Activated gamma-delta T cell treated with Interleukin-2 at 50 U/mL for 16 hours (primary cell): ENCODE measurements around the gene GALNT18.

Experiments
- DNase-seq: peaks from one replicate; pipeline ENCODE4 v3.0.0-alpha.2; 2020

The GALNT18 gene

GRCh38 chr11:11253497-11253896, 368.3 kb downstream of the GALNT18 start:
- DNase-seq = no peak

- no peak for DNase-seq
Observed at GRCh38 chr11:11252403-11252802, 369.4 kb downstream of the GALNT18 start.

- no peak for DNase-seq
Observed at GRCh38 chr11:11251394-11251970, 370.3 kb downstream of the GALNT18 start.

GRCh38 chr11:11250470-11250869, 371.3 kb downstream of the GALNT18 start:
- no peak for DNase-seq

- no peak for DNase-seq
Observed at GRCh38 chr11:11247576-11247975, 374.2 kb downstream of the GALNT18 start.

- no peak for DNase-seq
Observed at GRCh38 chr11:11247086-11247485, 374.7 kb downstream of the GALNT18 start.

GRCh38 chr11:11246166-11246565, 375.6 kb downstream of the GALNT18 start:
- no peak for DNase-seq

- DNase-seq = no peak
Observed at GRCh38 chr11:11245453-11245852, 376.4 kb downstream of the GALNT18 start.

- DNase-seq = no peak
Observed at GRCh38 chr11:11244470-11245080, 377.2 kb downstream of the GALNT18 start.

- DNase-seq = no peak
Observed at GRCh38 chr11:11243590-11244469, 378.0 kb downstream of the GALNT18 start.

- DNase-seq = no peak
Observed at GRCh38 chr11:11243209-11243589, 378.6 kb downstream of the GALNT18 start.

GRCh38 chr11:11241284-11241683, 380.5 kb downstream of the GALNT18 start:
- DNase-seq = no peak

GRCh38 chr11:11239959-11240358, 381.8 kb downstream of the GALNT18 start:
- no peak for DNase-seq

GRCh38 chr11:11237070-11237832, 384.6 kb downstream of the GALNT18 start:
- no peak for DNase-seq

GRCh38 chr11:11236498-11237059, 385.2 kb downstream of the GALNT18 start:
- no peak for DNase-seq

- no peak for DNase-seq
Observed at GRCh38 chr11:11231763-11232162, 390.0 kb downstream of the GALNT18 start.

GRCh38 chr11:11230802-11231562, 390.8 kb downstream of the GALNT18 start:
- no peak for DNase-seq

GRCh38 chr11:11230087-11230486, 391.7 kb downstream of the GALNT18 start:
- DNase-seq = no peak

- DNase-seq = no peak
Observed at GRCh38 chr11:11229647-11230046, 392.2 kb downstream of the GALNT18 start.

- no peak for DNase-seq
Observed at GRCh38 chr11:11227296-11228085, 394.3 kb downstream of the GALNT18 start.
